OCI-LY7 (cell line): ENCODE data around the gene FKBP1B. TPM values are rescaled to one million over a fixed set of nuclear protein-coding genes. Genes with fewer than 3 reads are reported as not detected.
A peak's percentile ranks its signal among the peaks of the same experiment; 100 is the strongest.

Source experiments
- BruUV-seq: library from RNA; stranded (reverse); fragments of 400-500 nt; replicated peaks from 2 replicates; lab custom pipeline; 2021; lab: Mats Ljungman, UMichigan
- CTCF ChIA-PET: fragments of 300-600 bp; sonication (Branson Sonifier 250); formaldehyde crosslinking; loops from one replicate; lab custom pipeline; 2022; ENCODE audit warnings: antibody characterized with exemption; ENCODE audit not compliant: unreplicated experiment; lab: Charles Lee
- POLR2A ChIA-PET: fragments of 300-600 bp; sonication (Branson Sonifier 250); formaldehyde crosslinking; loops from one replicate; lab custom pipeline; 2022; ENCODE audit warnings: antibody characterized with exemption; lab: Charles Lee
- DNase-seq: peaks from one replicate; pipeline ENCODE4 v3.0.0-alpha.2; 2015; ENCODE audit warnings: low spot score
- H2AFZ ChIP-seq: fragments of 200-600 bp; sonication (generic), shearing (Covaris generic); 2 replicates; pipeline ENCODE4 v1.6.1; 2014; ENCODE audit warnings: mild to moderate bottlenecking, antibody characterized with exemption, low read length, moderate library complexity
- H3K27ac ChIP-seq: fragments of 200-600 bp; sonication (generic); 2 replicates; pipeline ENCODE4 v1.5.1; 2014; ENCODE audit warnings: mixed run types, low read depth, mild to moderate bottlenecking, moderate library complexity, low read length, inconsistent platforms; ENCODE audit not compliant: poor library complexity, severe bottlenecking
- H3K36me3 ChIP-seq: fragments of 200-600 bp; sonication (generic); 2 replicates; pipeline ENCODE4 v1.6.1; 2014; ENCODE audit warnings: mild to moderate bottlenecking, antibody characterized with exemption, low read length, moderate library complexity, mixed read lengths; ENCODE audit not compliant: insufficient read depth
- H3K4me1 ChIP-seq: fragments of 200-600 bp; sonication (generic); 2 replicates; pipeline ENCODE4 v1.5.1; 2014; ENCODE audit warnings: mild to moderate bottlenecking, low read length; ENCODE audit not compliant: insufficient read depth, poor library complexity, severe bottlenecking
- H3K4me2 ChIP-seq: fragments of 200-600 bp; sonication (generic); 2 replicates; pipeline ENCODE4 v1.6.1; 2014; ENCODE audit warnings: mild to moderate bottlenecking, low read length
- H3K4me3 ChIP-seq: fragments of 200-600 bp; sonication (generic); 2 replicates; pipeline ENCODE4 v1.5.1; 2014; ENCODE audit warnings: mild to moderate bottlenecking, low read depth, low read length; ENCODE audit not compliant: poor library complexity, severe bottlenecking
- H3K79me2 ChIP-seq: fragments of 200-600 bp; sonication (generic); 2 replicates; pipeline ENCODE4 v1.6.1; 2016; ENCODE audit warnings: low read depth, mild to moderate bottlenecking, low read length, moderate library complexity, mixed read lengths; ENCODE audit not compliant: insufficient read depth
- H3K9me2 ChIP-seq: fragments of 200-600 bp; sonication (generic); 2 replicates; pipeline ENCODE4 v1.6.1; 2016; ENCODE audit warnings: mild to moderate bottlenecking, low read length, mixed read lengths; ENCODE audit not compliant: insufficient read depth
- H3K9me3 ChIP-seq: fragments of 200-600 bp; sonication (generic); 2 replicates; pipeline ENCODE4 v1.6.1; 2014; ENCODE audit warnings: mild to moderate bottlenecking, mixed run types, low read length, mixed read lengths
- H4K20me1 ChIP-seq: fragments of 200-600 bp; sonication (generic); 2 replicates; pipeline ENCODE4 v1.6.1; 2014; ENCODE audit warnings: mild to moderate bottlenecking, antibody characterized with exemption, low read length, moderate library complexity, mixed read lengths; ENCODE audit not compliant: insufficient read depth
- EZH2phosphoT487 ChIP-seq: fragments of 200-600 bp; sonication (generic); IDR thresholded peaks from 2 replicates; pipeline ENCODE4 v1.6.1; 2018; ENCODE audit warnings: low read depth, borderline replicate concordance, mild to moderate bottlenecking, mixed run types, antibody characterized with exemption, low read length, moderate library complexity, mixed read lengths
- intact Hi-C: fragments of 100-400 bp; cut with micrococcal nuclease; formaldehyde crosslinking; loops from one replicate; pipeline ENCODE4 v1.10.0; 2022; ENCODE audit not compliant: unreplicated experiment
- total RNA-seq, 2 experiments: library from RNA; depleted of rRNA in 1 of 2; stranded (reverse); fragments of >200 nt in 1 of 2; shearing (Covaris generic) in 1 of 2; gene quantifications; 2 replicates each; pipeline ENCODE4 v1.2.3, GENCODE V29; 2014 to 2022
- TF ChIP-seq, protein P1 (sequence below): fragments of 200-600 bp; sonication (generic); conservative IDR thresholded peaks from 2 replicates; pipeline ENCODE4 v1.5.1; 2014; ENCODE audit warnings: mild to moderate bottlenecking, antibody characterized with exemption, low read length, moderate library complexity, mixed read lengths

Gene FKBP1B
- total RNA-seq, 2 experiments from 2014 or later, result 1.5 to 3.2 TPM

DNA sequence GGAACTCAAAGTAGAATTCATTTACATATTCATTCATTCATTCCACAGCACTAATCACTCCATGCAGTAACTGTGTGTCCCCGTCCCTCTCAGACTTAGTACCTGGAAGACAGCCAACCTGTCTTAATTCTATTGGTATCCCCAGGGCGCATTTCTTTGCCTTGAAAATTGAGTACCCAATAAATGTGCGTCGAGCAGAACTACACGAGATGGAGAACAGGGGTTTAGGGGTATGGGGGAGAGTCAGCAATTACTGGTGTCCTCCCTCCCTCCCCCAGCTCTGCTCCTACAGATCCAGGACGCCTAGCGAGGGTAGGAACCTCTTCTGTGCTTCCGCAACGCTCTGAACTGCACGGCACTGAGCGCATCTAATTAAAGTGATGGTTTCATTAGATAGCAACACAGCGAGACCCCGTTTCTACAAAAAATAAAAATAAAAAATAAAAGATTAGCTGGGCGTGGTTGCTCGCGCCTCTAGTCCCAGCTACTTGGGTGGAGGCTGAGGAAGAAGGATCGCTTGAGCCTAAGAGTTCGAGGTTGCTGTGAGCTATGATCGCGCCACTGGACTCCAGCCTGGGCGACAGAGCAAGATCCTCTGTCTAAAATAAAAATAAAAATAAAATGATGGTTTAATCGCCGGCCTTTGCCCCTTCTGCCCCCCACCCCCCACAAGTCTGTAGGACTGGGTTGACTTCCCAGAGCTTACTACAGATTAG is 614 bp upstream of the FKBP1B start:
- H3K36me3 ChIP-seq, result no peaks in the 10 kb centered on the region
- TF ChIP-seq, protein P1, sequence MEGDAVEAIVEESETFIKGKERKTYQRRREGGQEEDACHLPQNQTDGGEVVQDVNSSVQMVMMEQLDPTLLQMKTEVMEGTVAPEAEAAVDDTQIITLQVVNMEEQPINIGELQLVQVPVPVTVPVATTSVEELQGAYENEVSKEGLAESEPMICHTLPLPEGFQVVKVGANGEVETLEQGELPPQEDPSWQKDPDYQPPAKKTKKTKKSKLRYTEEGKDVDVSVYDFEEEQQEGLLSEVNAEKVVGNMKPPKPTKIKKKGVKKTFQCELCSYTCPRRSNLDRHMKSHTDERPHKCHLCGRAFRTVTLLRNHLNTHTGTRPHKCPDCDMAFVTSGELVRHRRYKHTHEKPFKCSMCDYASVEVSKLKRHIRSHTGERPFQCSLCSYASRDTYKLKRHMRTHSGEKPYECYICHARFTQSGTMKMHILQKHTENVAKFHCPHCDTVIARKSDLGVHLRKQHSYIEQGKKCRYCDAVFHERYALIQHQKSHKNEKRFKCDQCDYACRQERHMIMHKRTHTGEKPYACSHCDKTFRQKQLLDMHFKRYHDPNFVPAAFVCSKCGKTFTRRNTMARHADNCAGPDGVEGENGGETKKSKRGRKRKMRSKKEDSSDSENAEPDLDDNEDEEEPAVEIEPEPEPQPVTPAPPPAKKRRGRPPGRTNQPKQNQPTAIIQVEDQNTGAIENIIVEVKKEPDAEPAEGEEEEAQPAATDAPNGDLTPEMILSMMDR, result no peak
- no peak for TF ChIP-seq EZH2phosphoT487
- POLR2A ChIA-PET, result interaction anchor here (0.6 to 2.3 kb wide), 7 partner anchors 11 to 310 kb away, joined by 3 to 6 read pairs (median 3); partner anchors contain the start of genes ATAD2B and SF3B6
- H3K4me2 ChIP-seq, result peak overlapping the region; percentile 82
- peaks cover 20% of the 10 kb centered on the region for H3K79me2 ChIP-seq
- H3K4me3 ChIP-seq, result peak overlapping the region; percentile 77
- H3K27ac ChIP-seq, result no peak overlapping the region
- BruUV-seq, result no TSS peak
- peaks cover 24% of the 10 kb centered on the region for H3K4me1 ChIP-seq
- peak overlapping the region; percentile 92 for H2AFZ ChIP-seq
- CTCF ChIA-PET, result no interaction called here
- no peaks in the 10 kb centered on the region for H3K9me2 ChIP-seq
- peaks cover 3% of the 10 kb centered on the region; the same call in 1 of the 2 replicates for H4K20me1 ChIP-seq
- no peaks in the 10 kb centered on the region for H3K9me3 ChIP-seq
- intact Hi-C loops, result loop anchor here (5.0 kb wide), 1 partner anchor 122 kb away; the partner anchor contains the start of gene ATAD2B
- peak; percentile 54 for DNase-seq

DNA sequence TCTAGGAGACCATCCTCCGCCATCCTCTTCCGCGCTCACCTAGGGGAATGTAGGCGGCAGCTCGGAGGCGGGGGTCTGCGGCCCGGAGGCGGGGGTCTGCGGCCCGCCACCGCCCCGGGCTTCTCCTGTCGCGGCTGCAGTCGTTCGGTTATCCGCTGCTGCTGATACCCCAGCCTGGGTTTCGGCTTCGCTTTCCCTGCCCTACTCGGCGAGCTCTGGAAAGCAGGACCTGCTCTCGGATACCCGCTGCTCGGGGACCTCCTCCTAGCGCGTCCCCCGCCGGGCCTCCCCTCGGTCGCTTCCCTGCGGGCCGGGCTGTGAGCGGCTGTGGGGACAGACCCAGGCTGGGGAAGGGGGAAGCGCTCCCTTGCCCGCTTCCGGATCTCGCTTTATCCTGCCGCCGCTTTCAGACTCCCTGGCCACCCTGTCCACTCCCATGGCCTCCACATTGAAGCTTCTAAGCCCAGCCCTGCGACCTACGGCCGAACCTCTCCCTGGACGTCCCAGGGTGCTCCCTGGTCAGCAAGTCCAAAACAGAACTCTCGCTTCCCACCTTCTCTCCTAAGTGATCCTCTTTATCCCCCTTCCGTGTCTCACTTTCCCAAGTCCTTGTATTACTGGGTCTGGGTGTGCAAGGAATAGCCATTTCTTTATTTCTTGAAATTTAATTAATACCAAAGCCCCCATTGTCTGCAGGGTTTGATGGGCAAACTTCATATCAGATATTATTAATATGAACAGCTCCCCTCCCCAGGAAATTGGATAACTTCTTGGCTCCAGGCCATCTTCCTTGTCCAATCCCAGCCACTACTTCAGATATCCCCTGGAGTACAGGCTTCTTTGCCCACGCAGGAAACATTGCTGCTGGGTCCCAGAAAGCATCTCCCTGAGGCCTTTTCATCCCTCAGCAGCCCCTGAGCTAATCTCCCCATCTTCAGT is 769 bp downstream of the FKBP1B start:
- Histone ChIP-seq H3K4me2 (peak overlapping the region; percentile 82), H3K79me2 (peaks cover 13% of the 10 kb centered on the region), H3K9me3 (no peaks in the 10 kb centered on the region), H3K9me2 (no peaks in the 10 kb centered on the region), H4K20me1 (peaks cover 3% of the 10 kb centered on the region; the same call in 1 of the 2 replicates), H3K36me3 (no peaks in the 10 kb centered on the region), H3K4me1 (peaks cover 24% of the 10 kb centered on the region), H2AFZ (peak overlapping the region; percentile 92), H3K4me3 (peak overlapping the region; percentile 77), H3K27ac (no peak overlapping the region)
- intact Hi-C loops, result no loop called here
- ChIA-PET CTCF (no interaction called here), POLR2A (interaction anchor here (0.8 to 1.2 kb wide), 2 partner anchors 9 to 14 kb away, joined by 3 to 6 read pairs; no protein-coding TSS in a partner anchor)
- TF ChIP-seq, protein P1, result no peak
- TF ChIP-seq EZH2phosphoT487, result no peak
- BruUV-seq, result no TSS peak
- no peak for DNase-seq
